ENCODE measurements around the gene TECTB.

DNA sequence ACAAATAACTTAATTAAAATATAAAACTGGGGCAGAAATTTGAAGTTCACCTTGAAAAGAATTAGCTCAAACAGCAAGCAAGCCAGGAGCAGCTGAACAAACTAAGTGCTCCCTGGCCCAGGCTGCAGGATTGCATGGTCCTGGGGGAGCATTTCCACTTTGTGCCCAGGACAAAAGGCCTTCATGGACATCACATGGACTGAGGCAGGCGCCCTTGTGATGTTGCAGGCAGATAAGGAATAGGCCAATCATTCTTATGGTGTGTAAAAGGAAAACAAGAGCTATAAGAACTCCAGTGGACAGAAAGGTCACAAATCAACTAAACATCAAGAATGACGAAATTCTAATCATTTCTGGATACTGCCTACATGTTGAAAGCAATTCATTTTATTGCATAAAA lies 17.5 kb upstream of the TECTB start:
- TF ChIP-seq EZH2 (IDR thresholded peaks at IDR 0.05) = no peak
- TF ChIP-seq, protein P1, sequence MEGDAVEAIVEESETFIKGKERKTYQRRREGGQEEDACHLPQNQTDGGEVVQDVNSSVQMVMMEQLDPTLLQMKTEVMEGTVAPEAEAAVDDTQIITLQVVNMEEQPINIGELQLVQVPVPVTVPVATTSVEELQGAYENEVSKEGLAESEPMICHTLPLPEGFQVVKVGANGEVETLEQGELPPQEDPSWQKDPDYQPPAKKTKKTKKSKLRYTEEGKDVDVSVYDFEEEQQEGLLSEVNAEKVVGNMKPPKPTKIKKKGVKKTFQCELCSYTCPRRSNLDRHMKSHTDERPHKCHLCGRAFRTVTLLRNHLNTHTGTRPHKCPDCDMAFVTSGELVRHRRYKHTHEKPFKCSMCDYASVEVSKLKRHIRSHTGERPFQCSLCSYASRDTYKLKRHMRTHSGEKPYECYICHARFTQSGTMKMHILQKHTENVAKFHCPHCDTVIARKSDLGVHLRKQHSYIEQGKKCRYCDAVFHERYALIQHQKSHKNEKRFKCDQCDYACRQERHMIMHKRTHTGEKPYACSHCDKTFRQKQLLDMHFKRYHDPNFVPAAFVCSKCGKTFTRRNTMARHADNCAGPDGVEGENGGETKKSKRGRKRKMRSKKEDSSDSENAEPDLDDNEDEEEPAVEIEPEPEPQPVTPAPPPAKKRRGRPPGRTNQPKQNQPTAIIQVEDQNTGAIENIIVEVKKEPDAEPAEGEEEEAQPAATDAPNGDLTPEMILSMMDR (IDR thresholded peaks at IDR 0.05 in 2 of 3, conservative IDR thresholded peaks at IDR 0.05 in 1 of 3; ENCODE audit: borderline replicate concordance in 1 of 3, insufficient read depth in 1 of 3, low read depth in 2 of 3, low read length in 2 of 3) = no peak
- no peak for TF ChIP-seq SP1 (IDR thresholded peaks at IDR 0.05; ENCODE audit: low read depth)
- TF ChIP-seq POLR2A (IDR thresholded peaks at IDR 0.05; ENCODE audit: borderline replicate concordance, extremely low read depth, insufficient read depth, insufficient read length) = no peak
- no peak for TF ChIP-seq ZNF274 (IDR thresholded peaks at IDR 0.05; ENCODE audit: low read depth, low read length)
- no peak for TF ChIP-seq JUND (IDR thresholded peaks at IDR 0.05)

All from HCT116 (cell line).